MCF 10A (cell line): ENCODE measurements around the gene ACR. TPM values are rescaled to one million over a fixed set of nuclear protein-coding genes. Genes with fewer than 3 reads are reported as not detected.

Experiments
- BruUV-seq: library from RNA; stranded (reverse); fragments of 400-500 nt; replicated peaks from 2 replicates; lab custom pipeline; 2021; lab: Mats Ljungman, UMichigan
- CTCF ChIA-PET: fragments of 300-600 bp; sonication (Branson Sonifier 250); formaldehyde crosslinking; extraction: SDS; loops from one replicate; lab custom pipeline; 2021; ENCODE audit warnings: antibody characterized with exemption, inconsistent platforms; lab: Yijun Ruan, JAX
- POLR2A ChIA-PET: fragments of 300-600, 350-650 bp; sonication (Branson Sonifier 250); formaldehyde crosslinking; extraction: SDS; loops from one replicate; lab custom pipeline; 2020; ENCODE audit warnings: antibody characterized with exemption, inconsistent platforms; lab: Yijun Ruan, JAX
- DNase-seq: peaks from one replicate; pipeline ENCODE4 v3.0.0-alpha.2; 2018; ENCODE audit not compliant: unreplicated experiment
- H3K27ac Mint-ChIP-seq: one replicate; pipeline ENCODE4 v1.8.0; 2022; ENCODE audit warnings: mild to moderate bottlenecking, low read depth, mixed read lengths; ENCODE audit not compliant: unreplicated experiment
- H3K27me3 Mint-ChIP-seq: one replicate; pipeline ENCODE4 v1.8.0; 2022; ENCODE audit warnings: mixed read lengths; ENCODE audit not compliant: insufficient read depth, unreplicated experiment
- H3K36me3 Mint-ChIP-seq: one replicate; pipeline ENCODE4 v1.8.0; 2022; ENCODE audit warnings: mild to moderate bottlenecking, moderate library complexity, mixed read lengths; ENCODE audit not compliant: insufficient read depth, unreplicated experiment
- H3K4me1 Mint-ChIP-seq: one replicate; pipeline ENCODE4 v1.8.0; 2022; ENCODE audit warnings: mixed read lengths; ENCODE audit not compliant: insufficient read depth, unreplicated experiment
- H3K4me3 Mint-ChIP-seq: one replicate; pipeline ENCODE4 v1.8.0; 2022; ENCODE audit warnings: mild to moderate bottlenecking, moderate library complexity, mixed read lengths; ENCODE audit not compliant: unreplicated experiment
- H3K9me3 Mint-ChIP-seq: one replicate; pipeline ENCODE4 v1.8.0; 2022; ENCODE audit warnings: mixed read lengths; ENCODE audit not compliant: unreplicated experiment
- CTCF ChIP-seq: fragments of 200-600 bp; IDR thresholded peaks from one replicate; pipeline ENCODE4 v1.8.0; 2022; ENCODE audit warnings: antibody characterized with exemption, mild to moderate bottlenecking; ENCODE audit not compliant: unreplicated experiment
- intact Hi-C: fragments of 100-400 bp; cut with micrococcal nuclease; formaldehyde crosslinking; loops from 2 replicates; pipeline ENCODE4 v1.14.1; 2022
- total RNA-seq: library from RNA; stranded (reverse); gene quantifications from 2 replicates; pipeline ENCODE4 v1.2.3, GENCODE V29; 2022

ACR gene
- total RNA-seq, 1 experiment from 2014 or later, result not detected

- no peak overlapping the region for H3K27ac Mint-ChIP-seq
- no peak overlapping the region for H3K4me3 Mint-ChIP-seq
Measured at GRCh38 chr22:50729391-50730012, 8.5 kb upstream of the ACR start.

GRCh38 chr22:50730013-50730891 lies 7.8 kb upstream of the ACR start:
- Mint-ChIP-seq H3K4me3 (no peak overlapping the region), H3K27me3 (peaks cover 17% of the 10 kb centered on the region), H3K9me3 (no peaks in the 10 kb centered on the region), H3K4me1 (no peaks in the 10 kb centered on the region), H3K36me3 (no peaks in the 10 kb centered on the region), H3K27ac (no peak overlapping the region)
- no peak for TF ChIP-seq CTCF
- DNase-seq, result no peak
- ChIA-PET CTCF (no interaction called here), POLR2A (interaction anchor here (0.6 kb wide), 1 partner anchor 404 kb away, joined by 4 read pairs; the partner anchor contains the start of gene DENND6B)
- no TSS peak for BruUV-seq
- intact Hi-C loops, result no loop called here

More at GRCh38 chr22:50729391-50730012, 8.5 kb upstream of the ACR start:
- Mint-ChIP-seq H3K4me1 (no peaks in the 10 kb centered on the region), H3K36me3 (no peaks in the 10 kb centered on the region), H3K9me3 (no peaks in the 10 kb centered on the region), H3K27me3 (peaks cover 10% of the 10 kb centered on the region)
- intact Hi-C loops, result no loop called here
- BruUV-seq, result no TSS peak
- TF ChIP-seq CTCF, result no peak
- no peak for DNase-seq
- CTCF ChIA-PET, result no interaction called here
- POLR2A ChIA-PET, result no interaction called here

- H3K4me1 Mint-ChIP-seq, result no peaks in the 10 kb centered on the region
- H3K27ac Mint-ChIP-seq, result no peak overlapping the region
- no peak overlapping the region for H3K4me3 Mint-ChIP-seq
- BruUV-seq, result no TSS peak
- peaks cover 26% of the 10 kb centered on the region for H3K27me3 Mint-ChIP-seq
- no peaks in the 10 kb centered on the region for H3K9me3 Mint-ChIP-seq
- ChIA-PET POLR2A (no interaction called here), CTCF (interaction anchor here (0.6 to 2.0 kb wide), 13 partner anchors 9 to 858 kb away, joined by 3 to 16 read pairs (median 3); no protein-coding TSS in a partner anchor)
- intact Hi-C loops, result no loop called here
- no peak for TF ChIP-seq CTCF
- H3K36me3 Mint-ChIP-seq, result no peaks in the 10 kb centered on the region
- no peak for DNase-seq
Measured at GRCh38 chr22:50730941-50731661, 6.9 kb upstream of the ACR start.
